ENCODE results near the gene ABR. TPM values are rescaled to one million over a fixed set of nuclear protein-coding genes. Genes with fewer than 3 reads are reported as not detected.

Gene ABR
- total and polyA plus RNA-seq, 2 of the 8 experiments (the other 6 are each of a cell fraction or from before 2014, with no cell fraction given) = 44.8 to 47.2 TPM

- no peak for TF ChIP-seq KDM1A (IDR thresholded peaks at IDR 0.05; ENCODE audit: borderline replicate concordance, low read length)
- no peak for TF ChIP-seq KDM4A (IDR thresholded peaks at IDR 0.05; ENCODE audit: low read depth, low read length, severe bottlenecking)
- no peak for TF ChIP-seq JUN (IDR thresholded peaks at IDR 0.05; ENCODE audit: low read depth, low read length)
- TF ChIP-seq SP1 (IDR thresholded peaks at IDR 0.05; ENCODE audit: low read depth, low read length) = no peak
- TF ChIP-seq GTF2F1 (IDR thresholded peaks at IDR 0.05; ENCODE audit: borderline replicate concordance, low read depth, low read length) = no peak
Measured at GRCh38 chr17:1010586-1010985, 169.2 kb downstream of the ABR start (continued).
